Hepatocyte (in vitro differentiated cells): ENCODE measurements around the gene DPPA4. TPM values are rescaled to one million over a fixed set of nuclear protein-coding genes. Genes with fewer than 3 reads are reported as not detected.

Experiments
- DNase-seq: peaks from one replicate; pipeline ENCODE4 v3.0.0-alpha.2; 2016; ENCODE audit warnings: low spot score
- H2AFZ ChIP-seq: fragments of 200-600 bp; sonication (generic); 2 replicates; pipeline ENCODE4 v1.6.0; 2016; ENCODE audit warnings: antibody characterized with exemption, mild to moderate bottlenecking
- H3K27ac ChIP-seq: fragments of 200-600 bp; sonication (generic); 2 replicates; pipeline ENCODE4 v1.5.1; 2016; ENCODE audit warnings: mild to moderate bottlenecking
- H3K27me3 ChIP-seq: fragments of 200-600 bp; sonication (generic); 2 replicates; pipeline ENCODE4 v1.6.1; 2016
- H3K36me3 ChIP-seq: fragments of 200-600 bp; sonication (generic); replicated peaks from 2 replicates; pipeline ENCODE4 v1.5.1; 2016; ENCODE audit warnings: low read depth; ENCODE audit not compliant: insufficient read depth
- H3K4me1 ChIP-seq: fragments of 200-600 bp; sonication (generic); 2 replicates; pipeline ENCODE4 v1.5.1; 2016; ENCODE audit warnings: mild to moderate bottlenecking, moderate library complexity; ENCODE audit not compliant: insufficient read depth
- H3K4me2 ChIP-seq: fragments of 200-600 bp; sonication (generic); 2 replicates; pipeline ENCODE4 v1.6.0; 2016
- H3K4me3 ChIP-seq: fragments of 200-600 bp; sonication (generic); 2 replicates; pipeline ENCODE4 v1.5.1; 2016; ENCODE audit warnings: mild to moderate bottlenecking
- H3K79me2 ChIP-seq: fragments of 200-600 bp; sonication (generic); 2 replicates; pipeline ENCODE4 v1.6.0; 2017; ENCODE audit warnings: mild to moderate bottlenecking
- H3K9me2 ChIP-seq: fragments of 200-600 bp; sonication (generic); replicated peaks from 2 replicates; pipeline ENCODE4 v1.6.0; 2017; ENCODE audit warnings: mild to moderate bottlenecking; ENCODE audit not compliant: insufficient read depth
- H3K9me3 ChIP-seq: fragments of 200-600 bp; sonication (generic); 2 replicates; pipeline ENCODE4 v1.5.1; 2016; ENCODE audit warnings: low read depth, mild to moderate bottlenecking
- H4K20me1 ChIP-seq: fragments of 200-600 bp; sonication (generic); 2 replicates; pipeline ENCODE4 v1.6.0; 2016; ENCODE audit warnings: mild to moderate bottlenecking; ENCODE audit not compliant: insufficient read depth, poor library complexity, severe bottlenecking
- EZH2 ChIP-seq: fragments of 200-600 bp; sonication (generic); IDR thresholded peaks from 2 replicates; pipeline ENCODE4 v1.6.1; 2016; ENCODE audit warnings: antibody characterized with exemption, mild to moderate bottlenecking, borderline replicate concordance
- EZH2phosphoT487 ChIP-seq: fragments of 200-600 bp; sonication (generic); IDR thresholded peaks from one replicate; pipeline ENCODE4 v1.6.1; 2018; ENCODE audit warnings: antibody characterized with exemption, mild to moderate bottlenecking, low read depth, moderate library complexity; ENCODE audit not compliant: unreplicated experiment, severe bottlenecking
- WGBS: methylation state at CpG from one replicate; pipeline ENCODE4 v1.1.6; 2016; ENCODE audit warnings: low lambda C conversion rate; ENCODE audit errors: missing lambda C conversion rate; 5-methylcytosine and 5-hydroxymethylcytosine counted together
- polyA plus RNA-seq: library from polyadenylated mRNA; unstranded; fragments of >200 nt; fragmentation: Nextera tagmentation; extraction: Ambion mirVana; gene quantifications from 2 replicates; pipeline ENCODE4 v1.2.1, GENCODE V29; 2016
- total RNA-seq: library from RNA; depleted of rRNA; stranded (reverse); fragments of >200 nt; gene quantifications from 2 replicates; pipeline ENCODE4 v1.2.3, GENCODE V29; 2014
- TF ChIP-seq, protein P1 (sequence below): fragments of 200-600 bp; sonication (generic); IDR thresholded peaks from 2 replicates; pipeline ENCODE4 v1.5.1; 2016; ENCODE audit warnings: antibody characterized with exemption, mild to moderate bottlenecking; ENCODE audit not compliant: poor library complexity

The DPPA4 gene
- total and polyA plus RNA-seq, 2 experiments from 2014 or later: 4.3 to 11.4 TPM

DNA sequence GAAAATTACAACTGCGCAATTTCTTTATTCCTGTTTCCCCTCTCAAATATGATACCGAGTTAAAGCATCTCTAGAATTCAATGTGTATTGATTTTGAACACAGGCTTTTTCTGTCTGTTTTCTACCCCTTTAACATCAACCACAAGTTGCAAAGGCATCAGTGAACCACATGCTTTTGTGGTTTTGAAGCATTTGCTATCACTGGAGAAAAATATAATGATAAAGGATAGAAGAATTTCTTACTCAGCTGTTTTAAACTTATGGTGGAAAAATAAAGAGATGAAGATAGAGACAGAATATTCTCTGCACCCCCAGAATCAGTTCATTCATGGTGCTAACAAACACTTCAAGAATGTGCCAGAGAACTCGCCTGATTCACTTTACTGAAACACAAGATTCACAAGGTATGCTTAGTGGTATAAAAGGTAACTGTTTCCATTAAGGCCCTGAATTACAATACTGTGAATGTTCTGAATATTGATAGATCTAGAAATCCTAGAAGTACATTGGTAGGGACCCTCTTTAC lies 9.5 kb upstream of the DPPA4 start:
- Histone ChIP-seq H3K27me3 (no peaks in the 10 kb centered on the region), H3K9me2 (no peaks in the 10 kb centered on the region), H3K79me2 (no peaks in the 10 kb centered on the region), H3K36me3 (no peaks in the 10 kb centered on the region), H4K20me1 (no peaks in the 10 kb centered on the region), H3K4me3 (no peak overlapping the region), H3K9me3 (no peaks in the 10 kb centered on the region), H2AFZ (no peak overlapping the region), H3K4me1 (no peaks in the 10 kb centered on the region), H3K27ac (no peak overlapping the region), H3K4me2 (no peak overlapping the region)
- DNase-seq: no peak
- TF ChIP-seq EZH2: no peak
- TF ChIP-seq EZH2phosphoT487: no peak
- TF ChIP-seq, protein P1, sequence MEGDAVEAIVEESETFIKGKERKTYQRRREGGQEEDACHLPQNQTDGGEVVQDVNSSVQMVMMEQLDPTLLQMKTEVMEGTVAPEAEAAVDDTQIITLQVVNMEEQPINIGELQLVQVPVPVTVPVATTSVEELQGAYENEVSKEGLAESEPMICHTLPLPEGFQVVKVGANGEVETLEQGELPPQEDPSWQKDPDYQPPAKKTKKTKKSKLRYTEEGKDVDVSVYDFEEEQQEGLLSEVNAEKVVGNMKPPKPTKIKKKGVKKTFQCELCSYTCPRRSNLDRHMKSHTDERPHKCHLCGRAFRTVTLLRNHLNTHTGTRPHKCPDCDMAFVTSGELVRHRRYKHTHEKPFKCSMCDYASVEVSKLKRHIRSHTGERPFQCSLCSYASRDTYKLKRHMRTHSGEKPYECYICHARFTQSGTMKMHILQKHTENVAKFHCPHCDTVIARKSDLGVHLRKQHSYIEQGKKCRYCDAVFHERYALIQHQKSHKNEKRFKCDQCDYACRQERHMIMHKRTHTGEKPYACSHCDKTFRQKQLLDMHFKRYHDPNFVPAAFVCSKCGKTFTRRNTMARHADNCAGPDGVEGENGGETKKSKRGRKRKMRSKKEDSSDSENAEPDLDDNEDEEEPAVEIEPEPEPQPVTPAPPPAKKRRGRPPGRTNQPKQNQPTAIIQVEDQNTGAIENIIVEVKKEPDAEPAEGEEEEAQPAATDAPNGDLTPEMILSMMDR: no peak
- 93% methylated on average over 3 of the region's 3 CpGs for WGBS

DNA sequence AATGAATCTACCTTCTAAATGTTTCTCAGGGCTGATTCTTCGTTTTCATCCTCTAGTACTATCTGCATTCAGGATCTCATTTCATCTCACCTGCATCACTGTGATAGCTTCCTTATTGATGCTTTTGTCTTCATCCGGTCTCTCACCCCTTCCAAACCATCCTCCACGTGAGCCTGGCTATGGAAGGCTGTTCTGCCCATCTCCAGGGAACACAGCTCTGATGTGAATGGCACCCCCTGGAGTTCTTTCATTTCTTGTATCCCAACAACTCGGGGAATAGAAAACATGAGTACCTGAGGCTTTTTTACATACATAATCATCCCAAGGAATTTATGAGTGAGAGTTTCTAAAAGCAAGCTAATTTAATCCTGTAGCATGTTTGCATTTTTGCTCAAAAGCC lies 8.8 kb upstream of the DPPA4 start:
- Histone ChIP-seq H3K9me2 (no peaks in the 10 kb centered on the region), H3K9me3 (no peaks in the 10 kb centered on the region), H3K27ac (no peak overlapping the region), H4K20me1 (no peaks in the 10 kb centered on the region), H3K27me3 (no peaks in the 10 kb centered on the region), H3K4me2 (no peak overlapping the region), H3K4me3 (no peak overlapping the region), H3K4me1 (no peaks in the 10 kb centered on the region), H2AFZ (no peak overlapping the region), H3K79me2 (no peaks in the 10 kb centered on the region), H3K36me3 (no peaks in the 10 kb centered on the region)
- TF ChIP-seq EZH2 (no peak), EZH2phosphoT487 (no peak)
- TF ChIP-seq, protein P1: no peak
- 66% methylated on average over 4 of the region's 4 CpGs for WGBS
- DNase-seq: no peak

DNA sequence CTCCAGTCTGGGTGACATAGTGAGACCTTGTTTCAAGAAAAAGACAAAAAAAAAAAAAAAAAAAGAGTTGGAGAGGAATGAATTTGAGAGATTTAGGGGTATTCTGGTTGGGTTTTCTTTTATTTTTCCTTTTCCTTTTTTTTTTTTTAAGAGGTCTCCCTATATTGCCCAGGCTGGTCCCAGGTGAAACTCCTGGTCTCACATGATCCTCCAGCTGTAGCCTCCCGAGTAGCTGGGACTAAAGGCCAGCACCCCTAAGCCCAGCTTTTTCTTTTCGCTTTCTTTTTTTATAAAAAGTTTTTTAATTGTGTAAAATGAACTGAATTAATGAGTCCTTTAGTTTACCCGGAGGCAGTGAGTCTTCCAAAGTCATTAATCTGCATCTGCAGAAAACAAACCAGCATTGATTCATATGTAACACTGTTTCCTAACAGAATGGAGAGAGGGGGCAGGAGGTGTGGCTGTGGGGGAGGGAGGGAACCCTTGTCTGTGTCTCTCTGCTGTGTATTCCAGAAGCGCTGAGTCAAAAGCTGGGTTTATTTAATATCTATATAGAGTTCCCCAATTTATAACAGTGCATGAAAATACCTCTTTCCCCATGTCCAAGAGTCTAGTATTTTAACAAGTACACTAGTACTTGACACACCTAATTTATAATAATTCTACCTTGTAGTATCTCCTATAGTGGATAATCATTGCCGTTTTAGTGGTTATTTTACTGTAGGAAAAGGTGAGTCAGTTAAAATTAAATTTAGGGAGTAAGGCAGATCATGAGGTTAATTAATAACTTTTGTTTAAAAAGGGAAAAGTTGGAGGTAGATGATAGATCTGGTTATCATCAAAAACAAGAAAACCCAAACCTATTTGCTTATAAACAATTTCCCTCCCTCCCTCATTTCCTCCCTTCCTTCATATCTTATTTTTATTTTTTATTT lies 2.6 kb upstream of the DPPA4 start:
- Histone ChIP-seq H3K4me1 (no peaks in the 10 kb centered on the region), H3K79me2 (peaks cover 2% of the 10 kb centered on the region), H3K9me3 (no peaks in the 10 kb centered on the region), H3K4me2 (no peak overlapping the region), H3K27ac (no peak overlapping the region), H3K4me3 (no peak overlapping the region), H2AFZ (no peak overlapping the region), H4K20me1 (no peaks in the 10 kb centered on the region), H3K9me2 (no peaks in the 10 kb centered on the region), H3K36me3 (no peaks in the 10 kb centered on the region), H3K27me3 (no peaks in the 10 kb centered on the region)
- 65% methylated on average over 5 of the region's 5 CpGs for WGBS
- TF ChIP-seq, protein P1: no peak
- TF ChIP-seq EZH2phosphoT487 (no peak), EZH2 (no peak)
- DNase-seq: no peak
